Urinary bladder (tissue), 4 donors: ENCODE results near the gene CRLF1. TPM values are rescaled to one million over a fixed set of nuclear protein-coding genes. Genes with fewer than 3 reads are reported as not detected.
"Not testable (repeated sequence)": the region's sequence is repeated elsewhere in the genome, so short reads cannot be mapped to it uniquely, and the experiment has no call there.

ENCODE experiments used
- DNase-seq: peaks from one replicate; pipeline ENCODE4 v3.0.0-alpha.2; 2015; ENCODE audit errors: extremely low spot score
- H3K27ac ChIP-seq: one replicate; pipeline ENCODE4 v1.5.1; 2013; ENCODE audit warnings: low read depth, mild to moderate bottlenecking, moderate library complexity
- H3K36me3 ChIP-seq: one replicate; pipeline ENCODE4 v1.6.1; 2013; ENCODE audit warnings: mild to moderate bottlenecking, moderate library complexity; ENCODE audit not compliant: insufficient read depth
- H3K4me1 ChIP-seq: one replicate; pipeline ENCODE4 v1.6.1; 2013; ENCODE audit warnings: mild to moderate bottlenecking, moderate library complexity; ENCODE audit not compliant: insufficient read depth
- H3K4me3 ChIP-seq: one replicate; pipeline ENCODE4 v1.5.1; 2013; ENCODE audit warnings: low read depth, low read length
- WGBS: extraction: QIAGEN DNeasy Blood & Tissue Kit; methylation state at CpG from one replicate; pipeline ENCODE4 v1.1.7; 2013; 5-methylcytosine and 5-hydroxymethylcytosine counted together
- polyA plus RNA-seq: library from polyadenylated mRNA; stranded (reverse); fragments of 200-250 nt; gene quantifications from one replicate; pipeline ENCODE4 v1.2.3, GENCODE V29; 2013
- total RNA-seq: library from RNA; depleted of rRNA; stranded (reverse); fragments of >200 nt; gene quantifications from one replicate; pipeline ENCODE4 v1.2.3, GENCODE V29; 2014
- donor health status: healthy with polysubstance abuse.
- donor health status: healthy.

Gene CRLF1
- total and polyA plus RNA-seq, 2 donors: 2.5 to 119 TPM

GRCh38 chr19:18608805-18609716 lies 2.5 kb upstream of the CRLF1 start:
- Histone ChIP-seq H3K4me3 (no peak overlapping the region), H3K4me1 (peaks cover 4% of the 10 kb centered on the region), H3K27ac (no peak overlapping the region), H3K36me3 (no peaks in the 10 kb centered on the region)
- no peak for DNase-seq
- WGBS: 63% methylated on average over 9 of the region's 9 CpGs

- Histone ChIP-seq H3K27ac (no peak overlapping the region), H3K4me3 (no peak overlapping the region), H3K4me1 (peaks cover 4% of the 10 kb centered on the region), H3K36me3 (no peaks in the 10 kb centered on the region)
- no peak for DNase-seq
- WGBS: 41% methylated on average over 5 of the region's 5 CpGs
Observed at GRCh38 chr19:18608102-18608804, 1.7 kb upstream of the CRLF1 start.

- Histone ChIP-seq H3K4me1 (peaks cover 4% of the 10 kb centered on the region), H3K36me3 (no peaks in the 10 kb centered on the region)
Observed at GRCh38 chr19:18607226-18608101, 865 bp upstream of the CRLF1 start.

GRCh38 chr19:18605546-18606280 lies 886 bp downstream of the CRLF1 start:
- H3K36me3 ChIP-seq: no peaks in the 10 kb centered on the region
- H3K4me1 ChIP-seq: peaks cover 2% of the 10 kb centered on the region
- no peak overlapping the region for H3K27ac ChIP-seq
- no peak for DNase-seq
- H3K4me3 ChIP-seq: peak overlapping the region; percentile 29
- 3% methylated on average over 65 of the region's 65 CpGs for WGBS

More at GRCh38 chr19:18607226-18608101, 865 bp upstream of the CRLF1 start:
- Histone ChIP-seq H3K27ac (no peak overlapping the region), H3K4me3 (no peak overlapping the region)
- DNase-seq: no peak
- WGBS: 2% methylated on average over 68 of the region's 68 CpGs

- Histone ChIP-seq H3K4me3 (no peak overlapping the region), H3K4me1 (peaks cover 2% of the 10 kb centered on the region), H3K27ac (no peak overlapping the region), H3K36me3 (no peaks in the 10 kb centered on the region)
- DNase-seq: no peak
- 16% methylated on average over 17 of the region's 17 CpGs for WGBS
Observed at GRCh38 chr19:18605196-18605545, 1.4 kb downstream of the CRLF1 start.

GRCh38 chr19:18604820-18605159 lies 1.8 kb downstream of the CRLF1 start:
- no peak for DNase-seq
- Histone ChIP-seq H3K4me3 (no peak overlapping the region), H3K36me3 (no peaks in the 10 kb centered on the region), H3K27ac (no peak overlapping the region), H3K4me1 (peaks cover 2% of the 10 kb centered on the region)
- 36% methylated on average over 10 of the region's 10 CpGs for WGBS

GRCh38 chr19:18603958-18604819 lies 2.4 kb downstream of the CRLF1 start:
- 30% methylated on average over 26 of the region's 26 CpGs for WGBS
- H3K27ac ChIP-seq: no peak overlapping the region
- H3K4me3 ChIP-seq: no peak overlapping the region
- no peaks in the 10 kb centered on the region for H3K36me3 ChIP-seq
- DNase-seq: no peak
- peaks cover 2% of the 10 kb centered on the region for H3K4me1 ChIP-seq

GRCh38 chr19:18603255-18603957 lies 3.2 kb downstream of the CRLF1 start:
- Histone ChIP-seq H3K27ac (no peak overlapping the region), H3K4me3 (no peak overlapping the region), H3K36me3 (no peaks in the 10 kb centered on the region), H3K4me1 (peaks cover 2% of the 10 kb centered on the region)
- WGBS: 12% methylated on average over 32 of the region's 32 CpGs
- no peak for DNase-seq

GRCh38 chr19:18601875-18602274 lies 4.7 kb downstream of the CRLF1 start:
- 89% methylated on average over 4 of the region's 4 CpGs for WGBS
- H3K27ac ChIP-seq: no peak overlapping the region
- no peaks in the 10 kb centered on the region for H3K36me3 ChIP-seq
- no peak overlapping the region for H3K4me3 ChIP-seq
- no peak for DNase-seq
- H3K4me1 ChIP-seq: no peaks in the 10 kb centered on the region

GRCh38 chr19:18600692-18601397 lies 5.8 kb downstream of the CRLF1 start:
- H3K4me1 ChIP-seq, H3K27ac ChIP-seq, DNase-seq, H3K4me3 ChIP-seq, H3K36me3 ChIP-seq: not testable (repeated sequence)
- 92% methylated on average over 15 of the region's 15 CpGs for WGBS

- DNase-seq: no peak
- H3K36me3 ChIP-seq: no peaks in the 10 kb centered on the region
- H3K4me3 ChIP-seq: no peak overlapping the region
- no peaks in the 10 kb centered on the region for H3K4me1 ChIP-seq
- 88% methylated on average over 20 of the region's 20 CpGs for WGBS
- no peak overlapping the region for H3K27ac ChIP-seq
Observed at GRCh38 chr19:18599485-18599884, 7.1 kb downstream of the CRLF1 start.
